Mesenchymal stem cell (in vitro differentiated cells and primary cell): ENCODE results near the gene ITPKB.

Experiments used
- DNase-seq: peaks from one replicate; pipeline ENCODE4 v3.0.0-alpha.2; 2013
- H2AFZ ChIP-seq: one replicate; pipeline ENCODE4 v1.6.1; 2013; ENCODE audit warnings: low read depth, mild to moderate bottlenecking, control low read depth, inconsistent platforms, low read length, moderate library complexity
- H2AK5ac ChIP-seq: 2 replicates; pipeline ENCODE4 v1.6.1; 2013; ENCODE audit warnings: low read length, moderate library complexity, mild to moderate bottlenecking, inconsistent platforms; ENCODE audit not compliant: severe bottlenecking
- H2BK120ac ChIP-seq: one replicate; pipeline ENCODE4 v1.6.1; 2013; ENCODE audit warnings: low read depth, mild to moderate bottlenecking, inconsistent platforms, low read length, moderate library complexity
- H2BK12ac ChIP-seq, 2 experiments: one replicate each; pipeline ENCODE4 v1.6.1; 2013; ENCODE audit warnings: inconsistent platforms in 2 of 2, low read length in 2 of 2, mild to moderate bottlenecking in 2 of 2, moderate library complexity in 2 of 2, control low read depth in 1 of 2
- H2BK15ac ChIP-seq: one replicate; pipeline ENCODE4 v1.6.1; 2013; ENCODE audit warnings: mild to moderate bottlenecking, low read depth, inconsistent platforms; ENCODE audit not compliant: poor library complexity, severe bottlenecking
- H2BK5ac ChIP-seq: 2 replicates; pipeline ENCODE4 v1.6.1; 2013; ENCODE audit warnings: low read depth, mild to moderate bottlenecking, low read length, control low read depth, inconsistent platforms; ENCODE audit not compliant: poor library complexity, severe bottlenecking
- H3K14ac ChIP-seq, 2 experiments: one replicate each; pipeline ENCODE4 v1.6.1; 2013; ENCODE audit warnings: inconsistent platforms in 2 of 2, low read length in 2 of 2, control low read depth in 1 of 2, mild to moderate bottlenecking in 1 of 2, moderate library complexity in 1 of 2
- H3K18ac ChIP-seq, 2 experiments: one replicate each; pipeline ENCODE4 v1.6.1; 2013; ENCODE audit warnings: inconsistent platforms in 2 of 2, low read length in 2 of 2, control low read depth in 1 of 2, low read depth in 1 of 2, mild to moderate bottlenecking in 1 of 2
- H3K23ac ChIP-seq, 2 experiments: one replicate each; pipeline ENCODE4 v1.6.1; 2013; ENCODE audit warnings: inconsistent platforms in 2 of 2, low read length in 2 of 2, mild to moderate bottlenecking in 2 of 2, moderate library complexity in 2 of 2, control low read depth in 1 of 2
- H3K27ac ChIP-seq: 2 replicates; pipeline ENCODE4 v1.5.1; 2013; ENCODE audit warnings: mild to moderate bottlenecking, moderate library complexity, low read length, control low read depth, inconsistent platforms; ENCODE audit not compliant: poor library complexity, severe bottlenecking
- H3K27me3 ChIP-seq, 2 experiments: 2 replicates each; pipeline versions ENCODE4 v1.6.1 to v1.7.0; 2013; ENCODE audit warnings: low read length in 2 of 2, mild to moderate bottlenecking in 2 of 2, moderate library complexity in 2 of 2, control low read depth in 1 of 2, inconsistent platforms in 1 of 2; ENCODE audit not compliant: control insufficient read depth in 1 of 2, insufficient read depth in 1 of 2
- H3K36me3 ChIP-seq, 2 experiments: 2 replicates each; pipeline versions ENCODE4 v1.6.1 to v1.7.0; 2013; ENCODE audit warnings: low read length in 2 of 2, control low read depth in 1 of 2, inconsistent platforms in 1 of 2, low read depth in 1 of 2, mild to moderate bottlenecking in 1 of 2; ENCODE audit not compliant: insufficient read depth in 2 of 2, control insufficient read depth in 1 of 2
- H3K4ac ChIP-seq, 2 experiments: one replicate each; pipeline ENCODE4 v1.6.1; 2013; ENCODE audit warnings: inconsistent platforms in 2 of 2, low read length in 2 of 2, mild to moderate bottlenecking in 2 of 2, moderate library complexity in 2 of 2, control low read depth in 1 of 2, low read depth in 1 of 2
- H3K4me1 ChIP-seq: 2 replicates; pipeline ENCODE4 v1.6.1; 2013; ENCODE audit warnings: low read depth, low read length, control low read depth; ENCODE audit not compliant: control insufficient read depth, insufficient read depth
- H3K4me2 ChIP-seq: 2 replicates; pipeline ENCODE4 v1.6.1; 2013; ENCODE audit warnings: low read length, mild to moderate bottlenecking, inconsistent platforms; ENCODE audit not compliant: poor library complexity, severe bottlenecking
- H3K4me3 ChIP-seq, 2 experiments: 2 replicates each; pipeline versions ENCODE4 v1.5.1 to v1.7.0; 2013; ENCODE audit warnings: low read length in 2 of 2, mild to moderate bottlenecking in 2 of 2, control low read depth in 1 of 2, low read depth in 1 of 2; ENCODE audit not compliant: insufficient read depth in 1 of 2
- H3K79me1 ChIP-seq: replicated peaks from 2 replicates; pipeline ENCODE4 v1.6.1; 2013; ENCODE audit warnings: mild to moderate bottlenecking, control low read depth, low read length, inconsistent platforms; ENCODE audit not compliant: poor library complexity, severe bottlenecking
- H3K9ac ChIP-seq: 2 replicates; pipeline ENCODE4 v1.7.0; 2013; ENCODE audit warnings: mild to moderate bottlenecking, low read length, moderate library complexity
- H3K9me3 ChIP-seq: 2 replicates; pipeline ENCODE4 v1.7.0; 2013; ENCODE audit warnings: mild to moderate bottlenecking, low read length; ENCODE audit not compliant: control insufficient read depth
- H4K8ac ChIP-seq: one replicate; pipeline ENCODE4 v1.6.1; 2013; ENCODE audit warnings: inconsistent platforms, mild to moderate bottlenecking, low read length, moderate library complexity
- H4K91ac ChIP-seq: one replicate; pipeline ENCODE4 v1.6.1; 2013; ENCODE audit warnings: mild to moderate bottlenecking, low read length, inconsistent platforms
- WGBS: methylation state at CpG from one replicate; pipeline ENCODE4 v1.1.7; 2013; ENCODE audit warnings: mixed read lengths; 5-methylcytosine and 5-hydroxymethylcytosine counted together

Gene ITPKB

GRCh38 chr1:226709953-226710352 is 29.1 kb downstream of the ITPKB start:
- Histone ChIP-seq H2AFZ (no peak overlapping the region), H3K4me2 (no peak overlapping the region), H3K4ac (no peak overlapping the region), H3K4me1 (peaks cover 8% of the 10 kb centered on the region), H4K8ac (no peak overlapping the region), H3K79me1 (peaks cover 46% of the 10 kb centered on the region), H2BK120ac (no peak overlapping the region), H4K91ac (no peak overlapping the region), H2BK15ac (no peak overlapping the region), H3K18ac (peak overlapping the region in 1 of 2 experiments; percentile 28), H2AK5ac (peak overlapping the region; percentile 58), H3K27me3 (no peaks in the 10 kb centered on the region), H2BK12ac (peak overlapping the region in 1 of 2 experiments; percentile 80), H3K14ac (no peak overlapping the region), H3K9me3 (peaks cover 6% of the 10 kb centered on the region), H3K27ac (no peak overlapping the region), H3K36me3 (peaks cover 3 to 5% of the 10 kb centered on the region in 2 experiments), H3K23ac (no peak overlapping the region), H2BK5ac (no peak overlapping the region), H3K4me3 (no peak overlapping the region), H3K9ac (no peak overlapping the region)
- WGBS, result 91% methylated on average over 4 of the region's 4 CpGs
- no peak for DNase-seq

GRCh38 chr1:226708967-226709396 is 30.1 kb downstream of the ITPKB start:
- Histone ChIP-seq H2BK12ac (peak overlapping the region; percentile 43 to 45), H3K14ac (peak overlapping the region in 1 of 2 experiments; percentile 58), H4K91ac (no peak overlapping the region), H3K4ac (peak overlapping the region in 1 of 2 experiments; percentile 46), H3K4me2 (no peak overlapping the region), H2BK120ac (peak overlapping the region; percentile 27), H2BK5ac (no peak overlapping the region), H3K79me1 (peaks cover 38% of the 10 kb centered on the region), H2AK5ac (no peak overlapping the region), H3K36me3 (peaks cover under 1 to 5% of the 10 kb centered on the region in 2 experiments), H2BK15ac (no peak overlapping the region), H3K27ac (no peak overlapping the region), H3K4me1 (peaks cover 8% of the 10 kb centered on the region), H3K9ac (peak overlapping the region; percentile 23), H3K4me3 (no peak overlapping the region), H3K27me3 (no peaks in the 10 kb centered on the region), H3K18ac (peak overlapping the region; percentile 65 to 66), H3K23ac (no peak overlapping the region), H3K9me3 (peaks cover 1% of the 10 kb centered on the region), H4K8ac (peak overlapping the region; percentile 27), H2AFZ (no peak overlapping the region)
- peak; percentile 34 for DNase-seq
- WGBS, result 61% methylated on average over 5 of the region's 5 CpGs

- no peak overlapping the region for H2BK15ac ChIP-seq
- H3K9ac ChIP-seq, result peak overlapping the region; percentile 23
- no peak overlapping the region for H2BK5ac ChIP-seq
- H2BK12ac ChIP-seq, result no peak overlapping the region
- H3K79me1 ChIP-seq, result peaks cover 38% of the 10 kb centered on the region
- no peak overlapping the region for H3K23ac ChIP-seq
- H3K36me3 ChIP-seq, result peaks cover 0 to 5% of the 10 kb centered on the region in 2 experiments
- H2AFZ ChIP-seq, result no peak overlapping the region
- no peak overlapping the region for H4K8ac ChIP-seq
- no peak overlapping the region for H3K18ac ChIP-seq
- peak overlapping the region in 1 of 2 experiments; percentile 46 for H3K4ac ChIP-seq
- H2BK120ac ChIP-seq, result no peak overlapping the region
- H4K91ac ChIP-seq, result no peak overlapping the region
- no peak overlapping the region for H3K4me2 ChIP-seq
- H3K14ac ChIP-seq, result no peak overlapping the region
- WGBS, result 36% methylated on average over 6 of the region's 6 CpGs
- peaks cover 9% of the 10 kb centered on the region for H3K4me1 ChIP-seq
- no peaks in the 10 kb centered on the region for H3K9me3 ChIP-seq
- H2AK5ac ChIP-seq, result no peak overlapping the region
- DNase-seq, result peak; percentile 92
- no peaks in the 10 kb centered on the region for H3K27me3 ChIP-seq
- no peak overlapping the region for H3K4me3 ChIP-seq
- no peak overlapping the region for H3K27ac ChIP-seq
These were observed 30.7 kb downstream of the ITPKB start for GRCh38 chr1:226708342-226708780.

GRCh38 chr1:226706684-226707083 is 32.4 kb downstream of the ITPKB start:
- no peaks in the 10 kb centered on the region for H3K9me3 ChIP-seq
- H3K27me3 ChIP-seq, result no peaks in the 10 kb centered on the region
- no peak overlapping the region for H2BK120ac ChIP-seq
- H3K4me3 ChIP-seq, result no peak overlapping the region
- DNase-seq, result no peak
- peaks cover 14% of the 10 kb centered on the region for H3K4me1 ChIP-seq
- peak overlapping the region in 1 of 2 experiments; percentile 68 for H2BK12ac ChIP-seq
- peaks cover 30% of the 10 kb centered on the region for H3K79me1 ChIP-seq
- H2AFZ ChIP-seq, result no peak overlapping the region
- H3K27ac ChIP-seq, result no peak overlapping the region
- H2BK5ac ChIP-seq, result no peak overlapping the region
- H3K23ac ChIP-seq, result no peak overlapping the region
- H3K4me2 ChIP-seq, result no peak overlapping the region
- H2AK5ac ChIP-seq, result no peak overlapping the region
- H3K14ac ChIP-seq, result no peak overlapping the region
- 87% methylated on average over 4 of the region's 4 CpGs for WGBS
- no peak overlapping the region for H4K91ac ChIP-seq
- H2BK15ac ChIP-seq, result no peak overlapping the region
- H4K8ac ChIP-seq, result no peak overlapping the region
- H3K4ac ChIP-seq, result peak overlapping the region in 1 of 2 experiments; percentile 7
- H3K9ac ChIP-seq, result no peak overlapping the region
- peaks cover 0 to 5% of the 10 kb centered on the region in 2 experiments for H3K36me3 ChIP-seq
- no peak overlapping the region for H3K18ac ChIP-seq
